ENCODE measurements around the gene SFSWAP.

SFSWAP gene

DNA sequence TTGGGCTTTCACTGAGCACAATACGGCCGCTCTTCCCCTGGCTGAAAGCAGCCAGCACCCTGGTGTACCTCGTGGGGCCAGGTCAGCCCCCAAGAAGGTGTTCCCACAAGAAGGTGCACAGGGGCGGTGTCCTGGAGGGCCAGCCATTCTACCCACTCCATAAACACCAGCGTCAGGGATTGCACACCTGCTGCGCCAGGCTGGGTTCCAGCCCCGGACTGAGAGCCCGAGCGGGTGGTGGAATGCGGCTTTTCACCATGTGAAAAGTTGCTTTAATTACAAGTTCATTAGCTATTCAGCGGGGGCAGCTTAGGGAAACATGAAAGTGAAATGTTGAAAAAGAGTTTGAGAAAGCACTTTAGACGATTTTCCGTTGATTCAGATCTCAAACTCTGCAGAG, 99.8 kb downstream of the SFSWAP start:
- H3K4me3 ChIP-seq (replicated peaks; ENCODE audit: insufficient read depth, low read length): no peak overlapping the region
- DNase-seq (ENCODE audit: low read depth in 1 of 2, low spot score in 1 of 2): no peak
- TF ChIP-seq, protein P1, sequence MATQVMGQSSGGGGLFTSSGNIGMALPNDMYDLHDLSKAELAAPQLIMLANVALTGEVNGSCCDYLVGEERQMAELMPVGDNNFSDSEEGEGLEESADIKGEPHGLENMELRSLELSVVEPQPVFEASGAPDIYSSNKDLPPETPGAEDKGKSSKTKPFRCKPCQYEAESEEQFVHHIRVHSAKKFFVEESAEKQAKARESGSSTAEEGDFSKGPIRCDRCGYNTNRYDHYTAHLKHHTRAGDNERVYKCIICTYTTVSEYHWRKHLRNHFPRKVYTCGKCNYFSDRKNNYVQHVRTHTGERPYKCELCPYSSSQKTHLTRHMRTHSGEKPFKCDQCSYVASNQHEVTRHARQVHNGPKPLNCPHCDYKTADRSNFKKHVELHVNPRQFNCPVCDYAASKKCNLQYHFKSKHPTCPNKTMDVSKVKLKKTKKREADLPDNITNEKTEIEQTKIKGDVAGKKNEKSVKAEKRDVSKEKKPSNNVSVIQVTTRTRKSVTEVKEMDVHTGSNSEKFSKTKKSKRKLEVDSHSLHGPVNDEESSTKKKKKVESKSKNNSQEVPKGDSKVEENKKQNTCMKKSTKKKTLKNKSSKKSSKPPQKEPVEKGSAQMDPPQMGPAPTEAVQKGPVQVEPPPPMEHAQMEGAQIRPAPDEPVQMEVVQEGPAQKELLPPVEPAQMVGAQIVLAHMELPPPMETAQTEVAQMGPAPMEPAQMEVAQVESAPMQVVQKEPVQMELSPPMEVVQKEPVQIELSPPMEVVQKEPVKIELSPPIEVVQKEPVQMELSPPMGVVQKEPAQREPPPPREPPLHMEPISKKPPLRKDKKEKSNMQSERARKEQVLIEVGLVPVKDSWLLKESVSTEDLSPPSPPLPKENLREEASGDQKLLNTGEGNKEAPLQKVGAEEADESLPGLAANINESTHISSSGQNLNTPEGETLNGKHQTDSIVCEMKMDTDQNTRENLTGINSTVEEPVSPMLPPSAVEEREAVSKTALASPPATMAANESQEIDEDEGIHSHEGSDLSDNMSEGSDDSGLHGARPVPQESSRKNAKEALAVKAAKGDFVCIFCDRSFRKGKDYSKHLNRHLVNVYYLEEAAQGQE (IDR thresholded peaks at IDR 0.05; ENCODE audit: insufficient replicate concordance, low read depth): no peak
- TF ChIP-seq, protein P2, sequence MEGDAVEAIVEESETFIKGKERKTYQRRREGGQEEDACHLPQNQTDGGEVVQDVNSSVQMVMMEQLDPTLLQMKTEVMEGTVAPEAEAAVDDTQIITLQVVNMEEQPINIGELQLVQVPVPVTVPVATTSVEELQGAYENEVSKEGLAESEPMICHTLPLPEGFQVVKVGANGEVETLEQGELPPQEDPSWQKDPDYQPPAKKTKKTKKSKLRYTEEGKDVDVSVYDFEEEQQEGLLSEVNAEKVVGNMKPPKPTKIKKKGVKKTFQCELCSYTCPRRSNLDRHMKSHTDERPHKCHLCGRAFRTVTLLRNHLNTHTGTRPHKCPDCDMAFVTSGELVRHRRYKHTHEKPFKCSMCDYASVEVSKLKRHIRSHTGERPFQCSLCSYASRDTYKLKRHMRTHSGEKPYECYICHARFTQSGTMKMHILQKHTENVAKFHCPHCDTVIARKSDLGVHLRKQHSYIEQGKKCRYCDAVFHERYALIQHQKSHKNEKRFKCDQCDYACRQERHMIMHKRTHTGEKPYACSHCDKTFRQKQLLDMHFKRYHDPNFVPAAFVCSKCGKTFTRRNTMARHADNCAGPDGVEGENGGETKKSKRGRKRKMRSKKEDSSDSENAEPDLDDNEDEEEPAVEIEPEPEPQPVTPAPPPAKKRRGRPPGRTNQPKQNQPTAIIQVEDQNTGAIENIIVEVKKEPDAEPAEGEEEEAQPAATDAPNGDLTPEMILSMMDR (IDR thresholded peaks at IDR 0.05; ENCODE audit: insufficient read depth, low read length): no peak
- no peak for TF ChIP-seq POLR2AphosphoS5 (IDR thresholded peaks at IDR 0.05; ENCODE audit: low read depth)
- no peak overlapping the region for H3K27ac ChIP-seq (replicated peaks)
- H3K27me3 ChIP-seq (ENCODE audit: insufficient read depth, poor library complexity, severe bottlenecking): no peaks in the 10 kb centered on the region

DNA sequence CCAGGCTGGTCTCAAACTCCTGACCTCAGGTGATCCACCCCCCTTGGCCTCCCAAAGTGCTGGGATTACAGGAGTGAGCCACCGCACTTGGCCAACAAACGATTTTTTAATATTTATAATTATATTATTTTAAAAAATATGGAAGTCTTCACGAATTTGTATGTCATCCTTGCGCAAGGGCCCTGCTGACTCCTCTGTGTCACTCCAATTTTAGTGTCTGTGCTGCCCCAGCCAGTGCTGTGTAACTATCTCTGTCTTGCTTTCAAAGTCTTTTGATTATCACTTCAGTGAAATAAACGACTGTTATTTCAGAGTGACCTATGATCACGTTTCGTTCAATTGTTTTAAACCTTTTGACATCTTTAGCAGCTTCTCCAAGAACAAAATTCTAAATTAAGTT, 104.2 kb downstream of the SFSWAP start:
- TF ChIP-seq SPI1 (IDR thresholded peaks at IDR 0.05; ENCODE audit: borderline replicate concordance, low read depth) (no peak), GABPA (IDR thresholded peaks at IDR 0.05; ENCODE audit: low read depth) (no peak), POLR2AphosphoS5 (IDR thresholded peaks at IDR 0.05; ENCODE audit: low read depth) (no peak)
- TF ChIP-seq, protein P2 (IDR thresholded peaks at IDR 0.05; ENCODE audit: insufficient read depth, low read length): no peak
- TF ChIP-seq, protein P1 (IDR thresholded peaks at IDR 0.05; ENCODE audit: insufficient replicate concordance, low read depth): no peak
- no peaks in the 10 kb centered on the region for H3K27me3 ChIP-seq (ENCODE audit: insufficient read depth, poor library complexity, severe bottlenecking)
- no peak for DNase-seq (ENCODE audit: low read depth in 1 of 2, low spot score in 1 of 2)
- H3K4me3 ChIP-seq (replicated peaks; ENCODE audit: insufficient read depth, low read length): no peak overlapping the region
- H3K27ac ChIP-seq (replicated peaks): no peak overlapping the region

DNA sequence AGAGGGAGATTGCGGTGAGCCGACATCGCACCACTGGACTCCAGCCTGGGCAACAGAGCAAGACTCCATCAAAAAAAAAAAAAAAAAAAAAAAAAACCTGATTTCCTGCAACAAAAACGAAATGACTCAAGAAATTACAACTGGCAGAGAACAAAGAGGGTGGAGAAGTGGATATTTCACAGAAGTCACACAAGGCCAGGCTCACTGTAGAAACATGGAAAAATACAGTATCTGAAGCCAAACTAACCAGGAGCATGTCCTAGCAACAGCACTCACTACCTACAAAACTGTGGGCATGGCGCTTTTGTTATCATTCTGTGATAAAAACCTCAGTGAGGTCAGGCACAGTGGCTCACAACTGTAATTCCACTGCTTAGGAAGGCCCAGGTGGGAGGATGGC, 105.6 kb downstream of the SFSWAP start:
- Histone ChIP-seq H3K4me3 (replicated peaks; ENCODE audit: insufficient read depth, low read length) (no peak overlapping the region), H3K27me3 (ENCODE audit: insufficient read depth, poor library complexity, severe bottlenecking) (no peaks in the 10 kb centered on the region), H3K27ac (replicated peaks) (no peak overlapping the region)
- DNase-seq (ENCODE audit: low read depth in 1 of 2, low spot score in 1 of 2): no peak
- TF ChIP-seq, protein P2 (IDR thresholded peaks at IDR 0.05; ENCODE audit: insufficient read depth, low read length): no peak
- TF ChIP-seq SPI1 (IDR thresholded peaks at IDR 0.05; ENCODE audit: borderline replicate concordance, low read depth) (no peak), POLR2AphosphoS5 (IDR thresholded peaks at IDR 0.05; ENCODE audit: low read depth) (no peak), GABPA (IDR thresholded peaks at IDR 0.05; ENCODE audit: low read depth) (no peak)
- TF ChIP-seq, protein P1 (IDR thresholded peaks at IDR 0.05; ENCODE audit: insufficient replicate concordance, low read depth): no peak

Measured in HL-60 (cell line).